Activated CD8-positive, alpha-beta memory T cell treated with anti-CD3 and anti-CD28 coated beads for 48 hours (primary cell): Measurements from ENCODE around the gene SLC12A3.

Experiments used
- DNase-seq, 3 experiments: peaks; one replicate each; pipeline ENCODE4 v3.0.0-alpha.2; 2020; ENCODE audit warnings: low read depth in 2 of 3, low spot score in 2 of 3

SLC12A3 gene

DNA sequence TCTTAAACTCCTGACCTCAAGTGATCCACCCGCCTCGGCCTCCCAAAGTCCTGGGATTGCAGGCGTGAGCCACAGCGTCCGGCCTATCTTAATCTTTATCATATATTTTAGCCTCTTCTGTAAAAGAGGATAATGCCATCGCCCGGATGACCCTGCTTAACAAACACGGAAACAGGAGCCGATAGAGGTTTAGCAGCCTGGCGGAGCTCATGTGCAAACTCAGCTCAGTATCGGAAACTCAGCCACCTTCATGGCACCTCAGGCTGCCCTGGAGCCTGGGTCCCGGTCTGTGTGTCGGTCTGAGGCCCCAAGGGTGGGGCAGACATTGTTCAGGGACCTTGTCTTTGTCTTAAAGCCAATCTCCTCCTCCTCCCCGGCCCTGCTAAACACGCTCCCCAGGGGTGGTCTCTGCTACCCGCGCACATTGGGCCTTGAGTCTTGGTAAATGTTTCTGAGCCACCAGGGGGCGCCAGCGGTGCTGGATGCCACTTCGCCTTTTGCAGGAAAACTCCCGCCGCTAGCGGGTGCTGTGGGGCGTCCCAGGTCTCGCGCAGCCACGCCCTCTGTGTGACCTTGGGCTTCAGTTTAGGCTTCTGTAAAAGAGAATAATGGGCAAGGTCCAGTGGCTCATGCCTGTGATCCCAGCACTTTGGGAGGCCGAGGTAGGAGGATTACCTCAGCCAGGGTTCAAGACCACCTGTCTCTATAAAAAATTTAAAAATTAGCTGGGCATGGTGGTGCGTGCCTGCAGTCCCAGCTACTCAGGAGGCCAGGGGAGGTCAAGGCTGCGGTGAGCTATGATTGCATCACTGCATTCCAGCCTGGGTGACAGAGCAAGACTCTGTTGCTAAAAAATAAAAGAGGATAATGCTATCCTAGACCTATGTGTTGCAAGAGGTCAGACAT, 99.5 kb downstream of the SLC12A3 start:
- peak; percentile 82 to 98 (median 96) for DNase-seq
